Subcutaneous preadipocyte (primary cell): Measurements from ENCODE around the gene IVD. TPM values are rescaled to one million over a fixed set of nuclear protein-coding genes. Genes with fewer than 3 reads are reported as not detected.

Experiments used
- total RNA-seq: library from RNA; depleted of rRNA; stranded (reverse); fragments of >200 nt; gene quantifications from 2 replicates; pipeline ENCODE4 v1.2.3, GENCODE V29; 2012

Gene IVD
- 37.5 and 38.9 TPM in 2 replicates for total RNA-seq

DNA sequence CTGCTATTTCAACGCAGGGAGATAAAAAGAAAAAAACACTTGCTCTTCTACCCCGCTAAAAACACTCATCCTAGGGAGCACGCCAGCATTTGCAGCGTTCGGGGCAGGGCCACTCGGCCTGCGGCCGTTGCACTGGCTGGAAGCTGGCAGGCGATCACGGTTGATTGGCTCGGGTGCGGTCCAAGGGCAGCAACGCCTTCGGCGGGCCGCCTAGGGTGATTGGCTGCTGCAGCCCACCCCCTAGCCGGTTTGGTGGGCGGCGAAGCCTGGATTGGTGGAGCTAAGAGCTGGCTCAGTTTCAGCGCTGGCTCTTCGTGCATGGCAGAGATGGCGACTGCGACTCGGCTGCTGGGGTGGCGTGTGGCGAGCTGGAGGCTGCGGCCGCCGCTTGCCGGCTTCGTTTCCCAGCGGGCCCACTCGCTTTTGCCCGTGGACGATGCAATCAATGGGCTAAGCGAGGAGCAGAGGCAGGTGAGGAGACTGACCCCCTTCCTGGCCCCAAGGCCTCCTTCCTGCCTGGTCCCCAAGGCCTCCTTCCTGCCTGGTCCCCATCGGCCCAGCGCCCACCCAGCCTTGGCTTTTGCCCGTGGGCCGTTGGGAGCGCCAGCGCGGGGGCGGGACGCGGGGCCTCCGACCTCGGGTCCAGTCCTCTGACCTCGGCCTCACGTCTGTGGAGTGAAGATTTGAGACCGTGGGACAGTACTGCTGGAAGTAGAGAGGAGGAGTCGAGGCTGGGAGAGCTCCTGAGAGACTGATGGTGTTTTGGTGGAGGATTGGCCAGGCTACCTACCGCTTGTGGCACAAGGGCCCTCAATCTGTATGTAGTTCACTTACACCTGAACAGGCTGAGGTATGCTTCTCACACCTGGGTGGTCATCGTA, at the start of gene IVD:
Gene IVD (plus strand): TSS at position 295 of the 881 bp plus-strand sequence. CDS start 33 bp downstream, at position 328.

DNA sequence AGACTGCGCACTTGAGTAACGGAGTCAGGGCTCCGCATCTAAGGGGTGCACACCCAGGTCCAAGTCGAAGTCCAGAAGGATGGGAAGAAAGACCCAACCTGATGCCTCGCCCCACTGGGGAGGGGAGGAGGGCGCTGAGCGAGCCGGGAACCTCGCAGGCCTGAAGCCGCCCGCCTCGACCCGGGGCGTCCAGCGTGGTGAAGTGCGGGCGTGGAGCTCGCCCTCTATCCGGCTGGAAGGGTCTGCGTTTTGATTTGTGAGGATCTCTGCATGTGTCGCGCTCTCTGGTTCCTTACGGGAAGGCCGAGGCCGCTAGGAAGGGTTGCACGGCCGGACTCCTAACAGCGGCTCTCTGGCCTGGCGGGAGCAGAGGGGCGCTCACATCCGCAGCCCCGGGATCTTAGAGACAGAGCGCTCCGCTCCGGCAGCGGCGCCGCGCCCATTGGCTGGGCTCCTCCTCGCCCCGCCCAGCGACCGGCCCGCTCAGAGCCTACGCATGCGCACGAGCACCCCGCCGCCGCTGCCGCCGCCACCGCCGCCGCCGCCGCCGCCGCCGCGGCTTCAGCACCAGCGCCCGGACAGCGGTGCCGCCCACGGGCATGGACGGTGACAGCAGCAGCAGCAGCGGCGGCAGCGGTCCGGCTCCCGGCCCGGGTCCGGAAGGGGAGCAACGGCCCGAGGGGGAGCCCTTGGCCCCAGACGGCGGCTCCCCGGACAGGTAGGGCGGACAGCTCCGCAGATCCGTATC, 47.7 kb upstream of the IVD start, which contains the start of gene DISP2:
Gene DISP2 (plus strand): TSS at position 497 of the 748 bp plus-strand sequence. CDS start 103 bp downstream, at position 600.

DNA sequence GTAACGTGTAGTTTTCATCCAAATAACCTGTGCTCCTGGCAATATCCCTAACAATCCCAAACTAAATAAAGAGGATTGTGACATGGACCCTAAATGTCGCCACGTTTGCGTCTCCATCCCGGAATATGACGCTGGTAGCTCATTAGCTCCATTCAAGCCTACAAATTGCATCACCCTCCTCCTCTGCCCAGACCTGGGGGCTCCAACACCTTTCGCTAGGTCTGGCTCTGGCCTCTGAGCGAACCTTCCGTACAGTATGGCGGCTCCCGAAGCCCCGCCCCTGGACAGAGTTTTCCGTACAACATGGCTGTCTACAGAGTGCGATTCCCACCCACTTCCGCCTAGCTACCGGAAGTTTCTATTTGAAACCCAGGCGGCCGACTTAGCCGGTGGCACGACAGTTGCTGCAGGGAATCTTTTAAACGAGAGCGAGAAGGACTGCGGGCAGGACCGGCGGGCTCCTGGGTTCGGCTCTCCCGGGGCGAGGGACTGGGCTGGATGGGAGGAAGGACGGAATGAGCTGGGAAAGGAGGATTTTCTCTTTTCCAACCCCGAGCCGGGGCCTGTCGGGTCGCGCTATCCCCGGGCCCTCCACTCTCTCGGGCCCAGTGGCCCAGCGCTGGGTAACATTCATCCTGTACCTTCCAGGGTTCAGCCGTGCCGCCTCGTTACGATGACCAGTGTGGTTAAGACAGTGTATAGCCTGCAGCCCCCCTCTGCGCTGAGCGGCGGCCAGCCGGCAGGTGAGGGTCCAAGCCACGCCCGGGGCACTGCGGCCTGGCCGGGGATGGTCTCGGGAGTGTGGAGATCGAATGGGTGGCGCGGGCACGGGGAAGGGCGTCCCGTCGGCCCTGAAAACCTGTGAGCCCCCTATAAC, 22.8 kb upstream of the IVD start, which contains the start of gene KNSTRN:
Gene KNSTRN (plus strand): TSS at position 142 of the 877 bp plus-strand sequence. CDS start 115 bp downstream, at position 257.

DNA sequence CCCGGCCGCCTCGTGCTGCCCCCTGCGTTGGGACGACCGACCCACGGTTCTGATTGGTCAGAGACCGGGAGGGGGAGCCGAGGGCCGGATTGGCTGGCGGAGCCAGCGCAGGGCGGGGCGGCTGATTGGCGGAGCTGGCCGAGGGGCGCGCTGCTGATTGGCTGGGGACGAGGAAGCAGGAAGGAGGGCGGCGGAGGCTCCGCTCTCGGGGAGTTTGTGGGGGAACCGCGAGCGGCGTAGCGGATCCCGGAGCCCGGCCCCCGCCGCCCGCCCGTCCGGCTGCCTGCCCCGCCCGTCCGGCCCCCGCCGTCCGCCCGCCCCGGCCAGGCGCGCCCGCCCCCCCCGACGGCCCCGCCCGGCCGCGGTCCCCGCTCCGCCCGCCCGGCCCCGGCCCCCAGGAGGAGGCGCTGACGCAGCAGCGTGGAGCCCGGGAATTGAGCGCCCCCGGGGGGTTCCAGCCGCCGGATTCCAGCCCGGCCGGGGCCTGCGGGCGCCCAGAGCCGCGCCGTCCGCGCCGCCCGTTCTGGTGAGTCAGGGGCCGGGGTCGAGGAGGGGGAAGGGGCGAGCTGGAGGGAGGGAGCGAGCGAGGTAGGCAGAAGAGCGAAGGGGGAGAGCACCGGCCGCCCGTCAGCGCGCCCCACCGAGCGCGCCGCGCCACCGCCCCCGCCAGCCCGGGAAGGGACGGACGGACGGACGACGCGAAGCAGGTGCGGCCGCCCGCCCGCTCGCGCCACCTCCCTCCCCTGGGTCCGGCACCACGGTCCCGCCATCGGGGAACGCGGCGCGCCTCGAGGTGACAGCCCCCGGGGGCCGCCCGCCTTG, 35.4 kb downstream of the IVD start, which contains the start of gene BAHD1:
Gene BAHD1 (plus strand): TSS at position 211 of the 822 bp plus-strand sequence. CDS start 17,512 bp downstream, outside the sequence.

DNA sequence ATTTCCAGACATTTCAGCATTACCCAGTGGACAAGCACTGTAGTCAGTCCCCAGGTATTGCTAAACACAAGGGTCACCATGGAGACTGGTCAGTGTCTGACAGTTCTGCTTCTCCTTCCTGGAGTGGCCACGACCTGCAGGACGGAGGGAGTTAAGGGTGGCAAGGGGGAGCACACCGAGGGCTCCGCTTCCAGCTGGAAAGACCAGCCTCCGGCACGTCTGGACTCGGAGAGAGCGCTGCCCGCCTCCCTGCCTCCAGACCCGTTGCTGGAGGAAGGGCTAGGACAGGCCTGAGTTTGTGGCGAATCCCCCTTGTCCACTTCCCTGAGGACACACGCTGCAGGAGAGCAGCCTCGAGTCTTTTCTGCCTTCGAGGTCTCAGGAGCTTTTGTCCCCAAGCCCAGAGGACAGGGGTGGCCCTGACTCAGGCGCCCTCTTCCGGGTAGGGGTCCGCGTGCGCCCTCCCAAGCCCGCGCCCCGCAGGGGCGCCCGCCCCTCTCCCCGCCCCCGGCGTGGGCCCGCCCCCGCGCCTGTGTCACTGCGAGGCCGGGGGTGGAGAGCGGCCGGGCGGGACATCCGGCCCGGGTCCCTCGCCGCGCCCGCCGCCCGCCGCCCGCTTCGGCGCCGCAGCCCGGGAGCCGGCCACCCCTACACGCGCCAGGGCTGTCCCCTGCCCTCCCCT, 65.0 kb downstream of the IVD start, which contains the start of gene CHST14:
Gene CHST14 (plus strand): TSS at position 562 of the 682 bp plus-strand sequence. CDS start 230 bp downstream, outside the sequence.

Other genes with a start within 250 kb of the IVD start
- 18.4 and 40.1 TPM in 2 replicates for gene BUB1B, start 244.7 kb upstream of the IVD start, total RNA-seq
- gene PAK6, start 166.7 kb upstream of the IVD start, total RNA-seq = not detected in 2 replicates
- not detected in 2 replicates for gene ANKRD63, start 122.7 kb upstream of the IVD start, total RNA-seq
- 0.73 and 0.78 TPM in 2 replicates for gene PLCB2, start 97.9 kb upstream of the IVD start, total RNA-seq
- gene INAFM2, start 82.1 kb upstream of the IVD start, total RNA-seq = 2.6 and 7.2 TPM in 2 replicates
- gene CCDC9B, start 64.9 kb upstream of the IVD start, total RNA-seq = 2.7 and 2.9 TPM in 2 replicates
- gene PHGR1, start 54.8 kb upstream of the IVD start, total RNA-seq = not detected in 2 replicates
- under 0.01 and 0.20 TPM in 2 replicates for gene DISP2, start 47.6 kb upstream of the IVD start, total RNA-seq
- 46.3 and 82.5 TPM in 2 replicates for gene KNSTRN, start 23.1 kb upstream of the IVD start, total RNA-seq
- gene BAHD1, start 35.2 kb downstream of the IVD start, total RNA-seq = 8.5 and 10.9 TPM in 2 replicates
- gene CHST14, start 65.2 kb downstream of the IVD start, total RNA-seq = 9.6 and 10.0 TPM in 2 replicates
- 15.2 and 39.3 TPM in 2 replicates for gene CCDC32, start 159.2 kb downstream of the IVD start, total RNA-seq
- 11.8 and 12.3 TPM in 2 replicates for gene RPUSD2, start 163.5 kb downstream of the IVD start, total RNA-seq
- 20.6 and 40.9 TPM in 2 replicates for gene KNL1, start 188.5 kb downstream of the IVD start, total RNA-seq